Urinary bladder (tissue), 4 donors: ENCODE results near the gene ZW10. TPM values are rescaled to one million over a fixed set of nuclear protein-coding genes. Genes with fewer than 3 reads are reported as not detected.
"Not testable (repeated sequence)": the region's sequence is repeated elsewhere in the genome, so short reads cannot be mapped to it uniquely, and the experiment has no call there.

ENCODE experiments used
- DNase-seq: peaks from one replicate; pipeline ENCODE4 v3.0.0-alpha.2; 2015; ENCODE audit errors: extremely low spot score
- H3K27ac ChIP-seq: one replicate; pipeline ENCODE4 v1.5.1; 2013; ENCODE audit warnings: low read depth, mild to moderate bottlenecking, moderate library complexity
- H3K36me3 ChIP-seq: one replicate; pipeline ENCODE4 v1.6.1; 2013; ENCODE audit warnings: mild to moderate bottlenecking, moderate library complexity; ENCODE audit not compliant: insufficient read depth
- H3K4me1 ChIP-seq: one replicate; pipeline ENCODE4 v1.6.1; 2013; ENCODE audit warnings: mild to moderate bottlenecking, moderate library complexity; ENCODE audit not compliant: insufficient read depth
- H3K4me3 ChIP-seq: one replicate; pipeline ENCODE4 v1.5.1; 2013; ENCODE audit warnings: low read depth, low read length
- WGBS: extraction: QIAGEN DNeasy Blood & Tissue Kit; methylation state at CpG from one replicate; pipeline ENCODE4 v1.1.7; 2013; 5-methylcytosine and 5-hydroxymethylcytosine counted together
- polyA plus RNA-seq: library from polyadenylated mRNA; stranded (reverse); fragments of 200-250 nt; gene quantifications from one replicate; pipeline ENCODE4 v1.2.3, GENCODE V29; 2013
- total RNA-seq: library from RNA; depleted of rRNA; stranded (reverse); fragments of >200 nt; gene quantifications from one replicate; pipeline ENCODE4 v1.2.3, GENCODE V29; 2014
- donor health status: healthy with polysubstance abuse.
- donor health status: healthy.

ZW10 gene, protein sequence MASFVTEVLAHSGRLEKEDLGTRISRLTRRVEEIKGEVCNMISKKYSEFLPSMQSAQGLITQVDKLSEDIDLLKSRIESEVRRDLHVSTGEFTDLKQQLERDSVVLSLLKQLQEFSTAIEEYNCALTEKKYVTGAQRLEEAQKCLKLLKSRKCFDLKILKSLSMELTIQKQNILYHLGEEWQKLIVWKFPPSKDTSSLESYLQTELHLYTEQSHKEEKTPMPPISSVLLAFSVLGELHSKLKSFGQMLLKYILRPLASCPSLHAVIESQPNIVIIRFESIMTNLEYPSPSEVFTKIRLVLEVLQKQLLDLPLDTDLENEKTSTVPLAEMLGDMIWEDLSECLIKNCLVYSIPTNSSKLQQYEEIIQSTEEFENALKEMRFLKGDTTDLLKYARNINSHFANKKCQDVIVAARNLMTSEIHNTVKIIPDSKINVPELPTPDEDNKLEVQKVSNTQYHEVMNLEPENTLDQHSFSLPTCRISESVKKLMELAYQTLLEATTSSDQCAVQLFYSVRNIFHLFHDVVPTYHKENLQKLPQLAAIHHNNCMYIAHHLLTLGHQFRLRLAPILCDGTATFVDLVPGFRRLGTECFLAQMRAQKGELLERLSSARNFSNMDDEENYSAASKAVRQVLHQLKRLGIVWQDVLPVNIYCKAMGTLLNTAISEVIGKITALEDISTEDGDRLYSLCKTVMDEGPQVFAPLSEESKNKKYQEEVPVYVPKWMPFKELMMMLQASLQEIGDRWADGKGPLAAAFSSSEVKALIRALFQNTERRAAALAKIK
- total RNA-seq (28.0 TPM), polyA plus RNA-seq (7.9 TPM)

- peak within 1 kb of the TSS; percentile 58 for H3K27ac ChIP-seq
- under 1% methylated on average over 46 of the region's 46 CpGs for WGBS
- peak; percentile 93 for DNase-seq
- H3K4me3 ChIP-seq: peak within 1 kb of the TSS; percentile 60
- H3K36me3 ChIP-seq: peaks cover 3% of the 10 kb centered on the region
- H3K4me1 ChIP-seq: no peaks in the 10 kb centered on the region
Observed at GRCh38 chr11:113773416-113774173, at the start of gene ZW10. Gene ZW10, minus strand, starts transcription at chr11:113773692. Its CDS starts 26 bp downstream, at chr11:113773666.

DNA sequence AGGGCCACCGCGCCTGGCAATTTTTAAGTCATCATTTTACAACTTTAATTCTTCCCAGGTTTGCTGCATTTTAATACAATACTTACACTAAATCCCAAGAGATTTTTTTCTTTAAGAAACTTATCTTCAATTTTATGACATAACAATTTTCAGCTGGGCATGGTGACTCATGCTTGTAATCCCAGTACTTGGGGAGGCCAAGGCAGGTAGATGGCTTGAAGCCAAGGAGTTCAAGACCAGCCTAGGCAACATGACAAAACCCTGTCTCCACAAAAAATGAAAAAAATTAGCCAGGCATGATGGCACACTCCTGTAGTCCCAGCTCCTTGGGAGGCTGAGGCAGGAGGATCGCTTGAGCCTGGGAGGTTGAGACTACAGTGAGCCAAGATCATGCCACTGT lies 44.9 kb upstream of the ZW10 start:
- H3K4me1 ChIP-seq: no peaks in the 10 kb centered on the region
- no peak for DNase-seq
- no peak overlapping the region for H3K4me3 ChIP-seq
- 96% methylated on average over 3 of the region's 3 CpGs for WGBS
- no peak overlapping the region for H3K27ac ChIP-seq
- H3K36me3 ChIP-seq: peaks cover 2% of the 10 kb centered on the region

- Histone ChIP-seq H3K4me1 (no peaks in the 10 kb centered on the region), H3K4me3 (no peak overlapping the region), H3K27ac (no peak overlapping the region), H3K36me3 (peaks cover 2% of the 10 kb centered on the region)
- DNase-seq: no peak
- WGBS: 91% methylated on average over 6 of the region's 6 CpGs
Observed at GRCh38 chr11:113817626-113818025, 44.1 kb upstream of the ZW10 start.

GRCh38 chr11:113817162-113817561 lies 43.7 kb upstream of the ZW10 start:
- Histone ChIP-seq H3K4me3 (no peak overlapping the region), H3K27ac (no peak overlapping the region), H3K36me3 (peaks cover 2% of the 10 kb centered on the region), H3K4me1 (no peaks in the 10 kb centered on the region)
- WGBS: 89% methylated on average over 1 of the region's 1 CpG
- DNase-seq: no peak

- DNase-seq: no peak
- no peak overlapping the region for H3K27ac ChIP-seq
- no peak overlapping the region for H3K4me3 ChIP-seq
- H3K4me1 ChIP-seq: no peaks in the 10 kb centered on the region
- H3K36me3 ChIP-seq: peaks cover 4% of the 10 kb centered on the region
Observed at GRCh38 chr11:113814181-113814580, 40.7 kb upstream of the ZW10 start.

DNA sequence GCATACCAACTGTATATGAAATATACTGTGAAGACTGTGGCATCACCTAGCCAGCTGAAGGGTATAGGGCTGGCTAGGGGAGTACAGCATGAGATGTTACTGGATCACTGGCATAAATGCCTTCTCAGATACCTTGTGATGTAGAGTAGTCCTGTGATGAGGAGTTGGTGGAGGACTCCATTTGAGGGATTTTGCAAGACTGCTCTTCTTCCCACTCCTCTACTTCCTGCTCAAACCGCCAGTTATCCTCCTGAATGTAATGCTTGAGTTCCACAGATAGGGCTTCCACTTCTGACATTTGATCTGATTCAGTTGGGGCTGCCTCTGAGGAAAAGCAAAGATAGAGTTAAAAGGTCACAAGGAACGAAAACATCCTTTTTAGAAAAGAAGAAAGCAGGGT lies 35.4 kb upstream of the ZW10 start:
- H3K36me3 ChIP-seq: peaks cover 2% of the 10 kb centered on the region

DNA sequence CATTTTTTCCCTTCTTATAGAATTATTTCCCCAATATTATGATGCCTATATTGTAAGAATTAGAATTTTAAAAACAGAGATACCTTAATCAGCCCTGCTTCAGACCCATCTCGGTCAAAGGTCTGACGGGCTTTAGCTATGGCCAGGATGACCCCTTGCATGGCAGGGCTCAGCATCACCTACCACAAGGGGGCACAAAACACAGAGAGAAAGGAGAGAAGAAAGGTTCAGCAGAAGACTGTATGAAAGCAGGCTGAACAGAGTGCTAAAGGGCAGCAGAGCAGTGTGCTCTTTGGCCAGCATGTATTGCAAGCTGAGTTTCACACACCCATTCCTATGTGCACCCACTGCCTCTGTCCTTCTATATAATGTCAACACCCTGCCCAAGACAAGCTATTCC lies 32.9 kb upstream of the ZW10 start:
- Histone ChIP-seq H3K4me3 (no peak overlapping the region), H3K4me1 (no peaks in the 10 kb centered on the region), H3K36me3 (peaks cover 13% of the 10 kb centered on the region), H3K27ac (no peak overlapping the region)
- DNase-seq: no peak
- WGBS: 96% methylated on average over 2 of the region's 2 CpGs

More for the DNA sequence above, 35.4 kb upstream of the ZW10 start:
- no peak for DNase-seq
- Histone ChIP-seq H3K4me3 (no peak overlapping the region), H3K27ac (no peak overlapping the region), H3K4me1 (no peaks in the 10 kb centered on the region)
- WGBS: 47% methylated on average over 2 of the region's 2 CpGs

GRCh38 chr11:113805640-113806039 lies 32.1 kb upstream of the ZW10 start:
- no peaks in the 10 kb centered on the region for H3K4me1 ChIP-seq
- H3K36me3 ChIP-seq: peaks cover 13% of the 10 kb centered on the region
- no peak overlapping the region for H3K27ac ChIP-seq
- DNase-seq: no peak
- no peak overlapping the region for H3K4me3 ChIP-seq

GRCh38 chr11:113802621-113803020 lies 29.1 kb upstream of the ZW10 start:
- Histone ChIP-seq H3K4me3 (no peak overlapping the region), H3K4me1 (no peaks in the 10 kb centered on the region), H3K36me3 (peaks cover 14% of the 10 kb centered on the region), H3K27ac (no peak overlapping the region)
- DNase-seq: no peak

GRCh38 chr11:113796663-113797259 lies 23.3 kb upstream of the ZW10 start:
- DNase-seq: no peak
- peaks cover 5% of the 10 kb centered on the region for H3K36me3 ChIP-seq
- no peak overlapping the region for H3K4me3 ChIP-seq
- H3K27ac ChIP-seq: no peak overlapping the region
- no peaks in the 10 kb centered on the region for H3K4me1 ChIP-seq
- 69% methylated on average over 3 of the region's 3 CpGs for WGBS

GRCh38 chr11:113789675-113790320 lies 16.3 kb upstream of the ZW10 start:
- Histone ChIP-seq H3K4me3 (no peak overlapping the region), H3K4me1 (no peaks in the 10 kb centered on the region), H3K27ac (no peak overlapping the region), H3K36me3 (no peaks in the 10 kb centered on the region)
- no peak for DNase-seq
- WGBS: 84% methylated on average over 35 of the region's 35 CpGs

DNA sequence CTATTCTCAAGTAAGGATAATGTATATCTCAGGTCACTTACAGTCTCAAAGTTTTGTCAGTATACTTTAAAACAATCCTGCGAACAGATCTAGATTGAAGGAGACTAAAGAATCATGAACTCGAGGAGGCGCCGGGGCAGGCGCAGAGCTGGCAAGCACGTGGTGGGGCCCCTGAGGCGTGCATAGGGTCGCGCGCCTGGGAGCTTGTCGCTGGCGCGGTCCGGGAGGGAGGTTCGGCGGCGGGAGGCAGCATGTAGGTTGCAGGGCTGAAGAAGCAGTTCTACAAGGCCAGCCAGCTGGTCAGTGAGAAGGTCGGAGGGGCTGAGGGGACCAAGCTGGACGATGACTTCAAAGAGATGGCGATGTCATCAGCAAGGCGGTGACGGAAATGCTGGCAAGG lies 15.5 kb upstream of the ZW10 start:
- H3K36me3 ChIP-seq, H3K27ac ChIP-seq, H3K4me3 ChIP-seq, DNase-seq, H3K4me1 ChIP-seq: not testable (repeated sequence)
- WGBS: 88% methylated on average over 22 of the region's 22 CpGs

DNA sequence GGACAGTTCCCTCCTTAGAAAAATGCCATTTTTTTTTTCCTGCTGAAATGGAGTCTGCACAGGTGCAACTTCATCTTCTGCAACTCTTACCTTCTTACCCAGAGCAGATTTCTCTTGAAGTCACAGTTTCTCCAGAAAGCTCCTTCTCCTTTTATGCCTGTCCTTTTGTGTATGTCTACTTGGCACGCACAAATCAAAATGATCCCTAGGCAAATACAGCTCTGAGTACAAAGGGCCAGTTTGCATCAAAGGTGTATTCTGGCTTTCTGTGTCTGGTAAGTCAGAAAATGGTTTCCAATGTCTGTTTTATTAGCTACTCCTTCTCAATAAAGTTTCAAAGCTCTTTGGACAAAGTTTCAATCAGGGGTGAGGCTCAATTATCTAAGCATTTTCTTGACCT lies 8.6 kb upstream of the ZW10 start:
- Histone ChIP-seq H3K27ac (no peak overlapping the region), H3K4me3 (no peak overlapping the region), H3K36me3 (no peaks in the 10 kb centered on the region), H3K4me1 (no peaks in the 10 kb centered on the region)
- WGBS: 85% methylated on average over 1 of the region's 1 CpG
- DNase-seq: no peak
